Measurements from ENCODE around the gene TEX22.

Gene TEX22

DNA sequence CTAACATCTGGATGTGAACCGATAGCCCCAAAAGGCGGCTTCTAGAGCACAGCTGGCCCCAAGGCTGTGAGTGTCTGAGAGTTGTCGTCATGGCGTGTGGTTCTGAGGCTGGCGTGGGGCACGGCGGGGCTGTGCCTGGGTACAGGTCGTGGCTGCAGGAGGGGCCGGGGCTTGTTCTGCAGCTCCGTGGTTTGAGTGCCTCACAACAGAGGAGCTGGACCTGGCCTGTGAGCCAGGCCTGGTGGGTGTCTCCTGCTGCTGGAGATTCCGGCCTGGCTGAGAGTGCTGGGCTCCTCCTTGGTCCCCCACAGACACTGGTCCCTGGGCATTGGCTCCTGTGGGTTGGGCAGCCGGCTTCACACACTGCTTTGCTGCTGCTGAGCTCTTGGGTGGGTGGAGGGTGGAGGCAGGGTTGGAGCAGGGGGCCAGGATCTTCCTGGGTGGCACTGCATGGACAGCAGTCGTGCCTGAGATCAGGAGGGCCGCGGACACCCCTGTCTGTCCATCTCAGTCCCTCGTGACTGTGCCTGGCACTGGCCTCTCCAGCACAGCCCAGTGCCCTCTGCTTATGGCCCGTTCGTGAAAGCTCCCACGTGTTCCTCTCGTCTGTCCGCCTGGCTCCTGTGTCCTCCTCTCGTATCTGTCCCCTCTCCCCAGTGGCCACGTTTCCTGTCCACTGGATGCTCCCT lies 31.8 kb upstream of the TEX22 start:
- TF ChIP-seq, protein P1, sequence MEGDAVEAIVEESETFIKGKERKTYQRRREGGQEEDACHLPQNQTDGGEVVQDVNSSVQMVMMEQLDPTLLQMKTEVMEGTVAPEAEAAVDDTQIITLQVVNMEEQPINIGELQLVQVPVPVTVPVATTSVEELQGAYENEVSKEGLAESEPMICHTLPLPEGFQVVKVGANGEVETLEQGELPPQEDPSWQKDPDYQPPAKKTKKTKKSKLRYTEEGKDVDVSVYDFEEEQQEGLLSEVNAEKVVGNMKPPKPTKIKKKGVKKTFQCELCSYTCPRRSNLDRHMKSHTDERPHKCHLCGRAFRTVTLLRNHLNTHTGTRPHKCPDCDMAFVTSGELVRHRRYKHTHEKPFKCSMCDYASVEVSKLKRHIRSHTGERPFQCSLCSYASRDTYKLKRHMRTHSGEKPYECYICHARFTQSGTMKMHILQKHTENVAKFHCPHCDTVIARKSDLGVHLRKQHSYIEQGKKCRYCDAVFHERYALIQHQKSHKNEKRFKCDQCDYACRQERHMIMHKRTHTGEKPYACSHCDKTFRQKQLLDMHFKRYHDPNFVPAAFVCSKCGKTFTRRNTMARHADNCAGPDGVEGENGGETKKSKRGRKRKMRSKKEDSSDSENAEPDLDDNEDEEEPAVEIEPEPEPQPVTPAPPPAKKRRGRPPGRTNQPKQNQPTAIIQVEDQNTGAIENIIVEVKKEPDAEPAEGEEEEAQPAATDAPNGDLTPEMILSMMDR (IDR thresholded peaks at IDR 0.05; ENCODE audit: control insufficient read depth, insufficient read depth, low read depth, low read length, missing control alignments) = no peak
- no peak overlapping the region for H3K4me3 ChIP-seq (ENCODE audit: control insufficient read depth, low read depth, low read length)
- no peak for DNase-seq (ENCODE audit: low read depth)

DNA sequence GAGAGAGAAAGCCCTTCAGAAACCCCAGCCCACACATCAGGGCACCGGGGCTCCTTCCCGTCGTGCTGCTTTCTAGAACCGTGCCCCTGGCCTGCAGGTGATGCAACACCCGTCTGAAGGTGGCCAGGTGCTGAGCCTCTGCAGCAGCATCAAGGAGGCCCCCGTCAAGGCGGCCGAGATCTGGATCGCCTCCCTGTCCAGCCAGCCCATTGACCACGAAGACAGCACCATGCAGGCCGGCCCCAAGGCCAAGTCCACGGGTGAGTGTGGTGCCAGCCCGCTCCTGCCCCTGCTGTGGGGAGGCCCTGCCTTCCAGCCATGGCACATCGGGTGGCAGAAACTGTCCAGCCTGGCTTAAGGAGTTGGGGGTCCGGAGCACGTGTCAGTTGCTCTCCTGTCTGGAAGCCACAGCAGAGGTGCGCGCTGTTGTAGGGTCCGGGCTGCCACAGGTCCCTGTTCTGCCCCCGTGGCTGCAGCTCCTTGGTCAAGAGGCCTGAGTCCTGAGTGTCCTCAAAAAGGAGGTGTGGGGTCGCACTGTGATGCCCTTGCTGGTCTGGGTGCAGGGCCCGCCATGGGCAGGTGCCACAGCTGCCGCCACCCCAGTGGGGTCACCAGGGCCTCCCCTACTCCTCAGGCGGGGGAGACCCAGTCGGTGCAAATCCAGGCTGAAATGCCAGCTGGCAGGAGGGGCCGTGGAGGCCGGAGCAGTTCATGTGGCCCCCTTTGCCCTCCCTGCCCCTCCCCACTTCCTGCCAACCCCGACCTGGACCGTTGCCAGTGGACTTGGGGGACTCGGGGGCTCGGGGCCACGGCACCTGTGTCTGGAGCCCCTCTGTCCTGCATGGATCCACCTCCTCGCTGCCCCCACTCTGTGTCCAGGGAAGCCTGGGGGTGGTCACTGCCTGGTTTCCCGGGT lies 31.0 kb upstream of the TEX22 start:
- no peak overlapping the region for H3K4me3 ChIP-seq (ENCODE audit: control insufficient read depth, low read depth, low read length)
- TF ChIP-seq, protein P1 (IDR thresholded peaks at IDR 0.05; ENCODE audit: control insufficient read depth, insufficient read depth, low read depth, low read length, missing control alignments) = no peak
- no peak for DNase-seq (ENCODE audit: low read depth)

DNA sequence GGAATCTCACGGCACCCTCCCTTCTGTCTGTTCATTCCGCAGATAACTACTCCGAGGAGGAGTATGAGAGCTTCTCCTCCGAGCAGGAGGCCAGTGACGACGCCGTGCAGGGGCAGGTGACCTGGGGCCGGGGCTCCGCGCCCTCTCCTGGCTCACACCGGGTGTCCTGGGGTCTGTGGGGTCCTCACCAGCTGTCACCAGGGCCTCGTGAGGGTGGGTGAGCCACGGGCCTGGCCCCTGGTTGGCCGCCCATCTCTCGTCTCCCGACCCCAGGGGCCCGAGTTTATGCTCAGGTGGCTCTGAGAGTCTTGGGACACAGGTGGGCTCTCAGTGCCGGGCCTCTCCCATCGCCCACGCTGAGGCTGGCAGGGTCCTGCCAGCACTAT lies 30.3 kb upstream of the TEX22 start:
- TF ChIP-seq, protein P1 (IDR thresholded peaks at IDR 0.05; ENCODE audit: control insufficient read depth, insufficient read depth, low read depth, low read length, missing control alignments) = no peak
- no peak for DNase-seq (ENCODE audit: low read depth)
- H3K4me3 ChIP-seq (ENCODE audit: control insufficient read depth, low read depth, low read length) = no peak overlapping the region

DNA sequence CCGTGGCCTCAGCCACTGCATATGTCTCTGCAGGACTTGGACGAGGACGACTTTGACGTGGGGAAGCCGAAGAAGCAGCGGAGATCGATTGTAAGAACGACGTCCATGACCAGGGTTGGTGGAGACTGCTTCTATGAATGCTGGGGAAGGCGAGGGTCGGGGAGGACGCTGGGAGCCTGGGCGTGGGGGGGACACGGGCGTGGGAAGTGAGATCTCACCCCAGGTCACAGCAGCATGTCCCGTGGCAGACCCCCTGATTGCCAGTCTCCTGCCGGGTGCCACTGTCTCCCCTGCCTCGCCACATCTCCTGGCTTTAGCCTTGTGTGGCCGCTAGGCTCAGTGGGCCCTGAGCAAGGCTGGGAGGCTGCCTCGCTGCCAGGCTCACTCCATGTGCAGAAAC lies 29.9 kb upstream of the TEX22 start:
- no peak overlapping the region for H3K4me3 ChIP-seq (ENCODE audit: control insufficient read depth, low read depth, low read length)
- no peak for DNase-seq (ENCODE audit: low read depth)
- TF ChIP-seq, protein P1 (IDR thresholded peaks at IDR 0.05; ENCODE audit: control insufficient read depth, insufficient read depth, low read depth, low read length, missing control alignments) = no peak

DNA sequence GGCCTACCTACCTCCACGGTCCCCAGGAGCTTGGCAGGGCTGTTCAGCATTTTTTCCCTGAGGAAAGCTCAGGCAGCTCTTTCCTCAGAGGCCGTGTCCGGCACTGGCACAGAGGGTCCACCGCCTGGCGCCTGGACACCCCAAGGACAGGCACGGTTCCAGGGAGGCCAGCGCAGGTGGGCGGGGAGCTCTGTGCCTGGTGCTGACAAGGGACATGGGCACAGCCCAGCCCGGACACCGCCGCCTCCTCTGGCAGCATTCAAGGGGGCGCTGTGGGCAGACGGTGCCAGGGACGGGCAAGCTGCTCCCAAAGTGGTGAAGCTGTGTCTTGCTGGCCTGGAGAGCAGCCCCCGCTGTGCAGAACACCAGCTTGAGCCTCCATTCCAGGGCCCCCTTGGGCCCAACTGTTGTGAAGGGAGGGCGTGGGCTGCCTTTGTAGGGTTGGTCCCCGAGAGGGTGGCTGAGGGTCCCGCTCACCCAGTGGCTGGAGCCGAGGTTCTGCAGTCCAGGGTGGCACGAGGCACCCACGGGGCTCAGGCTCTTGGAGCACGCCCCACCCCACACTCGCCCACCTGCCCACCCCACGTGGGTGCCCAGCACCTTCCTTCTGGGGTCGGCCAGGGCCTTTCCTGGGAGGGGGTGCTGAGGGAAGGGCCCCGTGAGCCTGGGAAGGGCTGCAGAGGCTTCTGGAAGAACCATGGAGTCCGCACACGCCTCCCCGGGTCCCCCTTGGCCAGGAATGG lies 29.3 kb upstream of the TEX22 start:
- no peak for DNase-seq (ENCODE audit: low read depth)
- H3K4me3 ChIP-seq (ENCODE audit: control insufficient read depth, low read depth, low read length) = no peak overlapping the region
- TF ChIP-seq, protein P1 (IDR thresholded peaks at IDR 0.05; ENCODE audit: control insufficient read depth, insufficient read depth, low read depth, low read length, missing control alignments) = no peak

DNA sequence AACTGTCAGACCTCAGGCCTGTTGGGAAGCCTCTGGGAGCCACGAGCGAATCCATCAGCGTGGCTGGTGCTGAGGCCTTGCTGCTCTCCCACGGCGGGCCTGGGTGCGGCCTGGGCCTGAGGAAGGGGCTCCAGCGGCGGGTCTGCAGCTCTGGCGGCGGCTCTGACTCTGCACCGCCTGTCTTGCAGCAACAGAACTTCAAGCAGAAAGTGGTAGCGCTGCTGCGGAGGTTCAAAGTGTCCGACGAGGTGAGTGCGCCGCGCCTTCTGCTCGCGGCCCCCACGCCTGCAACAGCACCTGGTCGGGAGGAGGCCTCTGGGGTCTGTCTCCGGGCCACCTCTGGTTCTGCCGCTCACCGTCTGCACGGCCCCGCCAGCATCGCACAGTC lies 28.7 kb upstream of the TEX22 start:
- H3K4me3 ChIP-seq (ENCODE audit: control insufficient read depth, low read depth, low read length) = no peak overlapping the region
- TF ChIP-seq, protein P1 (IDR thresholded peaks at IDR 0.05; ENCODE audit: control insufficient read depth, insufficient read depth, low read depth, low read length, missing control alignments) = no peak
- DNase-seq (ENCODE audit: low read depth) = no peak

Data from AG09309 (cell line).